Panc1 (cell line): ENCODE results near the gene OVOL2. TPM values are rescaled to one million over a fixed set of nuclear protein-coding genes. Genes with fewer than 3 reads are reported as not detected.

Source experiments
- ATAC-seq: fragments of 200-7000 bp; cut with Tn5 transposase; 2 replicates; pipeline ENCODE4 v1.9.1; 2020; ENCODE audit warnings: mild to moderate bottlenecking, moderate library complexity
- BruUV-seq: library from RNA; stranded (reverse); fragments of 400-500 nt; replicated peaks from 2 replicates; lab custom pipeline; 2021; lab: Mats Ljungman, UMichigan
- CTCF ChIA-PET: fragments of 300-600 bp; sonication (Branson Sonifier 250); formaldehyde crosslinking; loops from one replicate; lab custom pipeline; 2022; ENCODE audit warnings: antibody characterized with exemption; lab: Charles Lee
- POLR2A ChIA-PET: fragments of 300-600 bp; sonication (Branson Sonifier 250); formaldehyde crosslinking; loops from one replicate; lab custom pipeline; 2022; ENCODE audit warnings: antibody characterized with exemption; lab: Charles Lee
- DNase-seq: peaks from one replicate; pipeline ENCODE4 v3.0.0-alpha.2; 2010; ENCODE audit warnings: low read depth, low spot score
- H3K27ac ChIP-seq: 2 replicates; pipeline ENCODE4 v1.5.1; 2011; ENCODE audit warnings: mild to moderate bottlenecking, low read length, inconsistent platforms
- H3K27me3 ChIP-seq: fragments of 200-500 bp; sonication (Bioruptor generic); 2 replicates; pipeline ENCODE4 v1.6.0; 2014; ENCODE audit warnings: low read length, inconsistent platforms; ENCODE audit not compliant: control insufficient read depth, insufficient read depth
- H3K36me3 ChIP-seq: fragments of 200-500 bp; sonication (Bioruptor generic); 2 replicates; pipeline ENCODE4 v1.5.1; 2014; ENCODE audit warnings: inconsistent platforms, mild to moderate bottlenecking, low read length, moderate library complexity; ENCODE audit not compliant: control insufficient read depth, insufficient read depth
- H3K4me1 ChIP-seq: 2 replicates; pipeline ENCODE4 v1.5.1; 2011; ENCODE audit warnings: inconsistent platforms, mild to moderate bottlenecking, low read length, moderate library complexity; ENCODE audit not compliant: control insufficient read depth, insufficient read depth
- H3K4me3 ChIP-seq, 2 experiments: 2 replicates each; pipeline ENCODE4 v1.5.1; 2011 to 2012; ENCODE audit warnings: low read depth in 2 of 2, low read length in 2 of 2, mild to moderate bottlenecking in 2 of 2, inconsistent platforms in 1 of 2, moderate library complexity in 1 of 2
- H3K9me3 ChIP-seq: fragments of 200-500 bp; sonication (Bioruptor generic); 2 replicates; pipeline ENCODE4 v1.5.1; 2014; ENCODE audit warnings: low read depth, mild to moderate bottlenecking, inconsistent platforms, low read length, moderate library complexity; ENCODE audit not compliant: control insufficient read depth, insufficient read depth
- CTCF ChIP-seq: fragments of 450-650 bp; IDR thresholded peaks from 2 replicates; pipeline ENCODE4 v1.5.1; 2017; ENCODE audit warnings: mild to moderate bottlenecking
- POLR2AphosphoS5 ChIP-seq: IDR thresholded peaks from 2 replicates; pipeline ENCODE4 v1.6.1; 2012; ENCODE audit warnings: mild to moderate bottlenecking, low read depth, low read length, moderate library complexity
- REST ChIP-seq, 2 experiments: IDR thresholded peaks; 2 replicates each; pipeline ENCODE4 v1.6.1; 2011 to 2012; ENCODE audit warnings: low read depth in 2 of 2, control low read depth in 1 of 2, low read length in 1 of 2, mild to moderate bottlenecking in 1 of 2, moderate library complexity in 1 of 2; ENCODE audit not compliant: insufficient read depth in 1 of 2
- SIN3A ChIP-seq: IDR thresholded peaks from 2 replicates; pipeline ENCODE4 v1.6.1; 2012; ENCODE audit warnings: low read depth, mild to moderate bottlenecking, low read length, moderate library complexity, borderline replicate concordance; ENCODE audit not compliant: insufficient read depth
- TCF7L2 ChIP-seq: IDR thresholded peaks from 2 replicates; pipeline ENCODE4 v1.6.1; 2011; ENCODE audit warnings: mild to moderate bottlenecking, low read depth, low read length, inconsistent platforms
- in situ Hi-C: cut with HindIII; loops from 2 replicates; pipeline ENCODE4 v1.10.0; 2016; ENCODE audit warnings: low sequenced_read_pairs, low pct_unique_long_range_greater_than_20kb
- intact Hi-C: fragments of 100-400 bp; cut with micrococcal nuclease; formaldehyde crosslinking; loops from one replicate; pipeline ENCODE4 v1.10.0; 2022; ENCODE audit not compliant: unreplicated experiment
- total RNA-seq: library from RNA; stranded (reverse); gene quantifications from one replicate; pipeline ENCODE4 v1.2.1, GENCODE V29; 2021; ENCODE audit not compliant: unreplicated experiment

OVOL2 gene
- total RNA-seq, 1 experiment from 2014 or later: 0.77 TPM

GRCh38 chr20:18077157-18077556 lies 19.4 kb upstream of the OVOL2 start:
- no TSS peak for BruUV-seq
- Histone ChIP-seq H3K36me3 (no peaks in the 10 kb centered on the region), H3K27ac (no peak overlapping the region), H3K9me3 (no peaks in the 10 kb centered on the region), H3K4me1 (no peaks in the 10 kb centered on the region), H3K4me3 (no peak overlapping the region), H3K27me3 (no peaks in the 10 kb centered on the region)
- DNase-seq: no peak
- ChIA-PET POLR2A (interaction anchor here (0.5 kb wide), 1 partner anchor 1543 kb away, joined by 3 read pairs; no protein-coding TSS in a partner anchor), CTCF (no interaction called here)
- in situ Hi-C loops: no loop called here
- TF ChIP-seq REST (IDR thresholded peaks at IDR 0.05; ENCODE audit: insufficient read depth in 1 of 2, low read depth in 2 of 2, low read length in 1 of 2) (no peak), TCF7L2 (no peak), POLR2AphosphoS5 (no peak), CTCF (no peak), SIN3A (no peak)
- intact Hi-C loops: no loop called here
- ATAC-seq: no peak

GRCh38 chr20:18072532-18072931 lies 14.8 kb upstream of the OVOL2 start:
- BruUV-seq: no TSS peak
- Histone ChIP-seq H3K27ac (no peak overlapping the region), H3K9me3 (no peaks in the 10 kb centered on the region), H3K4me1 (no peaks in the 10 kb centered on the region), H3K27me3 (no peaks in the 10 kb centered on the region), H3K36me3 (no peaks in the 10 kb centered on the region), H3K4me3 (no peak overlapping the region)
- CTCF ChIA-PET: no interaction called here
- no peak for DNase-seq
- intact Hi-C loops (no loop called here), in situ Hi-C loops (no loop called here)
- ATAC-seq: no peak
- TF ChIP-seq POLR2AphosphoS5 (no peak), CTCF (no peak), TCF7L2 (no peak), REST (IDR thresholded peaks at IDR 0.05; ENCODE audit: insufficient read depth in 1 of 2, low read depth in 2 of 2, low read length in 1 of 2) (no peak), SIN3A (no peak)
- POLR2A ChIA-PET: no interaction called here
